Right lobe of liver (tissue), 6 donors: ENCODE results near the gene WDR53. TPM values are rescaled to one million over a fixed set of nuclear protein-coding genes. Genes with fewer than 3 reads are reported as not detected.
"Not testable (repeated sequence)": the region's sequence is repeated elsewhere in the genome, so short reads cannot be mapped to it uniquely, and the experiment has no call there.

ENCODE experiments used
- ATAC-seq, 4 donors: fragments of 200-7000 bp; cut with Tn5 transposase; one replicate each; pipeline ENCODE4 v1.9.1; 2020; ENCODE audit warnings: mild to moderate bottlenecking in 4 of 4, moderate library complexity in 4 of 4
- DNase-seq, 3 donors: peaks; one replicate each; pipeline ENCODE4 v3.0.0-alpha.2; 2020
- H3K27ac ChIP-seq, 3 donors: fragments of 200-600 bp; one replicate each; pipeline ENCODE4 v1.8.0; 2022
- H3K27me3 ChIP-seq, 2 donors: fragments of 200-600 bp; one replicate each; pipeline ENCODE4 v1.8.0; 2022
- H3K36me3 ChIP-seq, 4 donors: fragments of 200-600 bp; sonication (generic) in 1 of 4; one replicate each; pipeline versions ENCODE4 v1.5.1 to v1.8.0; 2017 to 2022; ENCODE audit warnings: control low read depth in 1 of 4
- H3K4me1 ChIP-seq, 4 donors: fragments of 200-600 bp; sonication (generic) in 1 of 4; one replicate each; pipeline versions ENCODE4 v1.5.1 to v1.8.0; 2017 to 2022; ENCODE audit warnings: control low read depth in 1 of 4
- H3K4me3 ChIP-seq, 3 donors: fragments of 200-600 bp; one replicate each; pipeline ENCODE4 v1.8.0; 2022
- H3K9me3 ChIP-seq, 4 donors: fragments of 200-600 bp; sonication (generic) in 1 of 4; one replicate each; pipeline versions ENCODE4 v1.5.1 to v1.8.0; 2017 to 2022; ENCODE audit warnings: control low read depth in 1 of 4
- POLR2A ChIP-seq: fragments of 450-650 bp; IDR thresholded peaks from one replicate; pipeline ENCODE4 v1.6.1; 2017; ENCODE audit warnings: antibody characterized with exemption, mild to moderate bottlenecking
- WGBS: methylation state at CpG from one replicate; pipeline ENCODE4 v1.1.6; 2018; ENCODE audit warnings: low coverage, low lambda C conversion rate; ENCODE audit not compliant: insufficient coverage; ENCODE audit errors: missing lambda C conversion rate; 5-methylcytosine and 5-hydroxymethylcytosine counted together
- intact Hi-C, 2 donors: fragments of 100-400 bp; cut with DNase I; formaldehyde crosslinking; loops; one replicate each; pipeline versions ENCODE4 v1.11.2 to v1.14.1; 2022
- total RNA-seq, 6 experiments: library from RNA; depleted of rRNA in 2 of 6; stranded (reverse); fragments of >200 nt in 2 of 6; fragmentation: NEBNext Ultra II Directional in 3 of 6; extraction: Animal tissue kit (Norgen Biotek cat#: 25700) in 3 of 6; gene quantifications; one replicate each; pipeline versions ENCODE4 v1.1.0 to v1.2.4, GENCODE V29; 2016 to 2023
- TF ChIP-seq, protein P1 (sequence below), 4 donors: fragments of 200-600 bp in 3 of 4; fragments of 450-650 bp in 1 of 4; IDR thresholded peaks; one replicate each; pipeline versions ENCODE4 v1.5.1 to v1.8.0; 2016 to 2022; ENCODE audit warnings: antibody characterized with exemption in 4 of 4, mild to moderate bottlenecking in 2 of 4
- donor health status: DM: no; HTN: yes; CAD: no.
- donor health status: DM: no; HTN: no; CAD: no.
- donor health status: DM: no; HTN: no; CAD: no.
- donor health status: DM: no; HTN: yes; CAD: no.
- donor health status: DM: no; HTN: yes; CAD: no.

Gene WDR53
- total RNA-seq, 6 experiments from 2014 or later: 1.5 to 5.8 (median 4.3) TPM

DNA sequence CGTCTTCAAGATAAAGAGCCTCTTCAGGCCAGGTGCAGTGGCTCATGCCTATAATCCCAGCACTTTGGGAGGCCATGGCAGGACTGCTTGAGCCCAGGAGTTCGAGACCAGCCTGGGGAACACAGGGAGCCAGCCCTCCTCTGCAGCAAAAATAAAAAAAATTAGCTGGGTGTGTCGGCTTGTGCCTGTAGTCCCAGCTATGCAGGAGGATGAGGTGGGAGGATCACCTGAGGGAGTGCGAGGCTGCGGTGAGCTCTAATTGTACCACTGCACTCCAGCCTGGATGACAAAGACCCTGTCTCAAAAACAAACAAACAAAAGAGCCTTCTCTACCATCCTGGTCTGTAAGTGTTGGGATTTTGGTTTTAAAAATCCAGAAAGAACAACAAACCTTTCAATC is 11.1 kb downstream of the WDR53 start:
- Histone ChIP-seq H3K27me3 (no peaks in the 10 kb centered on the region), H3K4me3 (no peak overlapping the region), H3K36me3 (peaks cover 0 to 7% (median 1%) of the 10 kb centered on the region in 4 donors), H3K27ac (no peak overlapping the region), H3K4me1 (no peaks in the 10 kb centered on the region), H3K9me3 (no peaks in the 10 kb centered on the region)
- intact Hi-C loops: no loop called here
- WGBS: 96% methylated on average over 5 of the region's 5 CpGs
- no peak for DNase-seq
- no peak for ATAC-seq
- TF ChIP-seq, protein P1, sequence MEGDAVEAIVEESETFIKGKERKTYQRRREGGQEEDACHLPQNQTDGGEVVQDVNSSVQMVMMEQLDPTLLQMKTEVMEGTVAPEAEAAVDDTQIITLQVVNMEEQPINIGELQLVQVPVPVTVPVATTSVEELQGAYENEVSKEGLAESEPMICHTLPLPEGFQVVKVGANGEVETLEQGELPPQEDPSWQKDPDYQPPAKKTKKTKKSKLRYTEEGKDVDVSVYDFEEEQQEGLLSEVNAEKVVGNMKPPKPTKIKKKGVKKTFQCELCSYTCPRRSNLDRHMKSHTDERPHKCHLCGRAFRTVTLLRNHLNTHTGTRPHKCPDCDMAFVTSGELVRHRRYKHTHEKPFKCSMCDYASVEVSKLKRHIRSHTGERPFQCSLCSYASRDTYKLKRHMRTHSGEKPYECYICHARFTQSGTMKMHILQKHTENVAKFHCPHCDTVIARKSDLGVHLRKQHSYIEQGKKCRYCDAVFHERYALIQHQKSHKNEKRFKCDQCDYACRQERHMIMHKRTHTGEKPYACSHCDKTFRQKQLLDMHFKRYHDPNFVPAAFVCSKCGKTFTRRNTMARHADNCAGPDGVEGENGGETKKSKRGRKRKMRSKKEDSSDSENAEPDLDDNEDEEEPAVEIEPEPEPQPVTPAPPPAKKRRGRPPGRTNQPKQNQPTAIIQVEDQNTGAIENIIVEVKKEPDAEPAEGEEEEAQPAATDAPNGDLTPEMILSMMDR (IDR thresholded peaks at IDR 0.05): no peak
- TF ChIP-seq POLR2A: no peak

DNA sequence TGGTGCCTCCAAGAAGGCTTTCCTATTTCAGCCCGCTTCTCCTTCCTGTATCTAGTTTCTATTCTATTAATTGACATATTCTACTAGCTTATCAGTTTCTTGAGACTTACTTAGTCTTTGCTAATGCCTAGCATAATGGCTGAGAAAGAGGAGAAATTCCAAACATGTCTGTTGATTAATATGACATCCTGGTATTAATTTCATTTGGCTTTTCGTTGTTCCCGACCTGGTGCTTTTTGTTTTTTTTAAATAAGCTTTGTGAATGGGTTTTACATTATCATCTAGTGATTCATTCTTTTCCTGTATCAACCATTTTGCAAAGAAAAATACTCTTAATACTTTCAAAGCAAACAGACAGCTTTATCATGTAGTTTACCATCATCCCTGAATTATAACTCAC is 13.1 kb downstream of the WDR53 start:
- intact Hi-C loops: no loop called here
- TF ChIP-seq, protein P1 (IDR thresholded peaks at IDR 0.05): no peak
- no peak for TF ChIP-seq POLR2A

DNA sequence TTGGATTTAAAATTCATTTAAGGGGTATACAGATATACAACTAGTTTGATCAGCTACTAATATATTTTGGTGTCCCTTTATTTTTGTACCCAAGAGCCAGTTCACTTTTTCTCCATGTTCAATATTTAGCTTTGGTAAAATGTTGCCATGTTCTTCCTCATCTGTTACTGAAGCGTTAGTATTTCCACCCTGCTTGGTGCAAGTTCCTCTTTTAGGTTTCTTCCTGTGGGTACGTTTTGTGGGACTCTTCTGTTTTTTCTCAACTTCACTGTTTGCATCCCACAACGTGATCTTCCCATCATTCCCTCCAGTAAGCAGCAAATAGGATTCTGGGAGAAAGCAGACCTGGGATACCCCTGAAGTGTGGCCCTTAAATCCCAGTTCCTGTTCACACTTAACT is 14.1 kb downstream of the WDR53 start:
- no peak overlapping the region for H3K27ac ChIP-seq
- H3K4me1 ChIP-seq: no peaks in the 10 kb centered on the region
- no peaks in the 10 kb centered on the region for H3K9me3 ChIP-seq
- no peak for TF ChIP-seq POLR2A
- TF ChIP-seq, protein P1 (IDR thresholded peaks at IDR 0.05): no peak
- DNase-seq (no peak), ATAC-seq (no peak)
- intact Hi-C loops: no loop called here
- H3K36me3 ChIP-seq: no peaks in the 10 kb centered on the region
- H3K4me3 ChIP-seq: no peak overlapping the region
- no peaks in the 10 kb centered on the region for H3K27me3 ChIP-seq
- 64% methylated on average over 3 of the region's 3 CpGs for WGBS

More for the DNA sequence above, 13.1 kb downstream of the WDR53 start:
- DNase-seq: no peak
- WGBS: 80% methylated on average over 3 of the region's 3 CpGs
- no peak overlapping the region for H3K4me3 ChIP-seq
- no peaks in the 10 kb centered on the region for H3K9me3 ChIP-seq
- no peak overlapping the region for H3K27ac ChIP-seq
- no peaks in the 10 kb centered on the region for H3K36me3 ChIP-seq
- no peaks in the 10 kb centered on the region for H3K27me3 ChIP-seq
- no peak for ATAC-seq
- no peaks in the 10 kb centered on the region for H3K4me1 ChIP-seq

DNA sequence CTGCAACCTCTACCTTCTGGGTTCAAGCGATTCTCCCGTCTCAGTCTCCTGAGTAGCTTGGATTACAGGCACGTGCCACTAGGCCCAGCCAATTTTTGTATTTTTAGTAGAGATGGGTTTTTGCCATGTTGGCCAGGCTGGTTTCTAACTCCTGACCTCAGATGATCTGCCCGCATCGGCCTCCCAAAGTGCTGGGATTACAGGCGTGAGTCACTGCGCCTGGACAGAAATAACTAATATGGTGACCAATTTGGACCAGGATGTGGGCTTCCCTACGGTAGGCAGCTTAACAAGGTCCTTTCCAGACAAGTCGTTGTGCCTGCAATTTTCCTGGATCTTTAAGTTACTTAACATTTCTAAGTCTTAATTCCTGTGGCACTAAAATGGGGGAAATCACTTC is 14.8 kb downstream of the WDR53 start:
- DNase-seq: no peak
- H3K9me3 ChIP-seq: no peaks in the 10 kb centered on the region
- 84% methylated on average over 6 of the region's 9 CpGs for WGBS
- H3K4me3 ChIP-seq: no peak overlapping the region
- H3K27ac ChIP-seq: no peak overlapping the region
- H3K4me1 ChIP-seq: no peaks in the 10 kb centered on the region
- intact Hi-C loops: no loop called here
- no peaks in the 10 kb centered on the region for H3K27me3 ChIP-seq
- no peaks in the 10 kb centered on the region for H3K36me3 ChIP-seq
- TF ChIP-seq POLR2A: no peak
- TF ChIP-seq, protein P1 (IDR thresholded peaks at IDR 0.05): no peak
- no peak for ATAC-seq

DNA sequence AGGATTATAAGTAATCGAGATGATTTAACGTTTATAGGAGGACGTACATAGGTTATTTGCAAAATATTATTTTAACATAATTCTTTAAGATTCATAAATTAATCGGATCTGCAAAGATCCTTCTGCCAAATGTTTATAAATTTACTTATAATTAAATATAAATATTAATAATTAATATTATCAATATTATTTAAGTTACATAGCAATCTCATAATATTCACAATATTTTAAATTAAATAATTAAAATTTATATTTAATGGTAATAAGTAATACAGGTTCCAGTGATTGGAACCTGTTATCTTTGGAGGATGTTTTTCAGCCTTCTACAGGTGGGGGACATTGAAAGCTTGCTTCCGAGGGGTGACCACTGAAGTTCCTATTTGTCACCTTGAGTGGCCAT is 16.1 kb downstream of the WDR53 start:
- 83% methylated on average over 5 of the region's 5 CpGs for WGBS
- ATAC-seq (no peak), DNase-seq (no peak)
- intact Hi-C loops: no loop called here
- H3K27ac ChIP-seq: no peak overlapping the region
- TF ChIP-seq, protein P1 (IDR thresholded peaks at IDR 0.05): no peak
- H3K4me3 ChIP-seq: no peak overlapping the region
- H3K9me3 ChIP-seq: no peaks in the 10 kb centered on the region
- H3K4me1 ChIP-seq: no peaks in the 10 kb centered on the region
- no peaks in the 10 kb centered on the region for H3K27me3 ChIP-seq
- H3K36me3 ChIP-seq: no peaks in the 10 kb centered on the region

DNA sequence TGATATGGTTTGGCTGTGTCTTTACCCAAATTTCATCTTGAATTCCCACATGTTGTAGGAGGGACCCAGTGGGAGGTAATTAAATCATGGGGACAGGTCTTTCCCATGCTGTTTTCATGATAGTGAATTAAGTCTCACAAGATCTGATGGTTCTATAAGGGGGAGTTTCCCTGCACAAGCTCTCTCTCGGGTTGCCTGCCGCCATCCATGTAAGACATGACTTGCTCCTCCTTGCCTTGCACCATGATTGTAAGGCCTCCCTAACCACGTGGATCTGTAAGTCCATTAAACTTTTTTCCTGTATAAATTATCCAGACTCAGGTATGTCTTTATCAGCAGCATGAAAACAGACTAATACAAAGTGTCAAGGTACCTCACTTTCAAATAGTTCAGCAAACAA is 18.2 kb downstream of the WDR53 start:
- DNase-seq, H3K9me3 ChIP-seq, ATAC-seq, H3K4me1 ChIP-seq, intact Hi-C loops, H3K4me3 ChIP-seq, H3K36me3 ChIP-seq, H3K27me3 ChIP-seq, H3K27ac ChIP-seq: not testable (repeated sequence)
- 50% methylated on average over 1 of the region's 3 CpGs for WGBS

DNA sequence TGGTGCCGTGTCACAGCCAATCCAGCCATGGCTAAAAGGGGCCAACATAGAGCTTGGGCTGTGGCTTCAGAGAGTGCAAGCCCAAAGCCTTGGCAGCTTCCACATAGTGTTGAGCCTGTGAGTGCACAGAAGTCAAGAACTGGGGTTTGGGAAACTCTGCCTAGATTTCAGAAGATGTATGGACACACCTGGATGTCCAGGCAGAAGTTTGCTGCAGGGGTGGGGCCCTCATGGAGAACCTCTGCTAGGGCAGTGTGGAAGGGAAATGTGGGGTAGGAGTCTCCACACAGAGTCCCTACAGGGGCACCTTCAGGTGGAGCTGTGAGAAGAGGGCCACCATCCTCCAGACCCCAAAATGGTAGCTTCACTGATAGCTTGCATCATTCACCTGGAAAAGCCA is 19.0 kb downstream of the WDR53 start:
- H3K27me3 ChIP-seq, DNase-seq, H3K27ac ChIP-seq, H3K36me3 ChIP-seq, H3K4me3 ChIP-seq, H3K4me1 ChIP-seq, ATAC-seq, intact Hi-C loops, H3K9me3 ChIP-seq: not testable (repeated sequence)
- no CpG with 5 or more reads among the region's 1 CpG for WGBS
